Stimulated activated CD8-positive, alpha-beta memory T cell treated with anti-CD3 and anti-CD28 coated beads, Interleukin-4, amount 100 ng/mL, for 24 hours (primary cell): ENCODE results near the gene PPFIBP2.
"Not testable (repeated sequence)": the region's sequence is repeated elsewhere in the genome, so short reads cannot be mapped to it uniquely, and the experiment has no call there.

Experiments
- DNase-seq: peaks from one replicate; pipeline ENCODE4 v3.0.0-alpha.2; 2020; ENCODE audit warnings: low read depth

Gene PPFIBP2

GRCh38 chr11:7635708-7636107 lies 121.9 kb downstream of the PPFIBP2 start:
- DNase-seq = no peak

- DNase-seq = no peak
Measured at GRCh38 chr11:7636350-7636749, 122.6 kb downstream of the PPFIBP2 start.

- DNase-seq = no peak
Measured at GRCh38 chr11:7637447-7638157, 123.8 kb downstream of the PPFIBP2 start.

- no peak for DNase-seq
Measured at GRCh38 chr11:7638710-7639642, 125.2 kb downstream of the PPFIBP2 start.

GRCh38 chr11:7639643-7640025 lies 125.8 kb downstream of the PPFIBP2 start:
- DNase-seq = no peak

GRCh38 chr11:7640816-7641215 lies 127.0 kb downstream of the PPFIBP2 start:
- DNase-seq = no peak

- DNase-seq = no peak
Measured at GRCh38 chr11:7642747-7643146, 128.9 kb downstream of the PPFIBP2 start.

- no peak for DNase-seq
Measured at GRCh38 chr11:7643314-7643713, 129.5 kb downstream of the PPFIBP2 start.

- DNase-seq = no peak
Measured at GRCh38 chr11:7645206-7645605, 131.4 kb downstream of the PPFIBP2 start.

- DNase-seq = no peak
Measured at GRCh38 chr11:7646866-7647265, 133.1 kb downstream of the PPFIBP2 start.

- no peak for DNase-seq
Measured at GRCh38 chr11:7648264-7648663, 134.5 kb downstream of the PPFIBP2 start.

- no peak for DNase-seq
Measured at GRCh38 chr11:7651140-7651551, 137.3 kb downstream of the PPFIBP2 start.

GRCh38 chr11:7651700-7652099 lies 137.9 kb downstream of the PPFIBP2 start:
- no peak for DNase-seq

- DNase-seq = no peak
Measured at GRCh38 chr11:7654195-7654705, 140.5 kb downstream of the PPFIBP2 start.

- no peak for DNase-seq
Measured at GRCh38 chr11:7655253-7656217, 141.7 kb downstream of the PPFIBP2 start.

- no peak for DNase-seq
Measured at GRCh38 chr11:7656704-7657103, 142.9 kb downstream of the PPFIBP2 start.

- DNase-seq = no peak
Measured at GRCh38 chr11:7657306-7658025, 143.7 kb downstream of the PPFIBP2 start.

- not testable (repeated sequence) for DNase-seq
Measured at GRCh38 chr11:7663531-7663930, 149.7 kb downstream of the PPFIBP2 start.

GRCh38 chr11:7664867-7665266 lies 151.1 kb downstream of the PPFIBP2 start:
- DNase-seq = no peak

- peak; percentile 49 for DNase-seq
Measured at GRCh38 chr11:7665473-7666291, 151.9 kb downstream of the PPFIBP2 start.
